A549 (cell line): Measurements from ENCODE around the gene CLIP1. TPM values are rescaled to one million over a fixed set of nuclear protein-coding genes. Genes with fewer than 3 reads are reported as not detected.

Source experiments
- ATAC-seq, 2 experiments: fragments of 200-7000 bp in 1 of 2; fragments of >200 bp in 1 of 2; cut with Nextera tagmentation in 1 of 2; cut with Tn5 transposase in 1 of 2; 3 replicates each; pipeline versions ENCODE4 v1.8.0 to v1.9.1; 2018 to 2020; ENCODE audit warnings: mild to moderate bottlenecking in 1 of 2, moderate library complexity in 1 of 2
- CTCF ChIA-PET: fragments of 300-600 bp; sonication (Branson Sonifier 250); formaldehyde crosslinking; extraction: SDS; loops from one replicate; lab custom pipeline; 2021; ENCODE audit warnings: antibody characterized with exemption, inconsistent platforms; lab: Yijun Ruan, JAX
- POLR2A ChIA-PET: fragments of 350-600 bp; formaldehyde crosslinking; extraction: SDS; loops from one replicate; lab custom pipeline; 2021; ENCODE audit warnings: antibody characterized with exemption, inconsistent platforms; lab: Yijun Ruan, JAX
- DNase-seq, 2 experiments: peaks; one replicate each; pipeline versions ENCODE4 v3.0.0 to v3.0.0-alpha.2; 2011 to 2016; ENCODE audit warnings: low read depth in 1 of 2, low spot score in 1 of 2
- FAIRE-seq: peaks from 2 replicates; lab custom pipeline; 2011; peaks lifted over from hg19 to GRCh38; lab: Jason Lieb, UNC
- H3K27ac ChIP-seq, 2 experiments: fragments of >200 bp; sonication (Bioruptor Twin); formaldehyde crosslinking; 3 replicates each; pipeline ENCODE4 v1.5.1; 2016 to 2017
- H3K4me1 ChIP-seq: fragments of >200 bp; sonication (Bioruptor Twin); formaldehyde crosslinking; 3 replicates; pipeline ENCODE4 v1.6.1; 2016
- H3K4me2 ChIP-seq: fragments of >200 bp; sonication (Bioruptor Twin); formaldehyde crosslinking; 3 replicates; pipeline ENCODE4 v1.6.1; 2016
- H3K4me3 ChIP-seq: fragments of >200 bp; sonication (Bioruptor Twin); formaldehyde crosslinking; 3 replicates; pipeline ENCODE4 v1.5.1; 2016
- H3K9me3 ChIP-seq: fragments of >200 bp; sonication (Bioruptor Twin); formaldehyde crosslinking; 3 replicates; pipeline ENCODE4 v1.6.1; 2016
- BCL3 ChIP-seq: fragments of >200 bp; sonication (Bioruptor Twin); formaldehyde crosslinking; IDR thresholded peaks from 3 replicates; pipeline ENCODE4 v1.6.1; 2016
- BHLHE40 ChIP-seq: IDR thresholded peaks from 2 replicates; pipeline ENCODE4 v1.6.1; 2012; ENCODE audit warnings: low read depth, low read length, inconsistent platforms
- CBX2 ChIP-seq: fragments of 200-600 bp; sonication (generic); IDR thresholded peaks from 2 replicates; pipeline ENCODE4 v1.6.1; 2016; ENCODE audit warnings: low read depth, mild to moderate bottlenecking, borderline replicate concordance
- CBX8 ChIP-seq: fragments of 200-600 bp; sonication (generic); IDR thresholded peaks from 2 replicates; pipeline ENCODE4 v1.6.1; 2016
- CEBPB ChIP-seq, 2 experiments: fragments of >200 bp in 1 of 2; sonication (Bioruptor Twin) in 1 of 2; formaldehyde crosslinking in 1 of 2; IDR thresholded peaks; 2 replicates each; pipeline ENCODE4 v1.6.1; 2012 to 2016
- ELK1 ChIP-seq: fragments of 150-350 bp; IDR thresholded peaks from 2 replicates; pipeline ENCODE4 v1.6.1; 2014; ENCODE audit warnings: low read depth, mild to moderate bottlenecking, low read length
- EP300 ChIP-seq, 2 experiments: fragments of >200 bp; sonication (Bioruptor Twin); formaldehyde crosslinking; IDR thresholded peaks; 2 replicates in 1 of 2; 3 replicates in 1 of 2; pipeline ENCODE4 v1.6.1; 2016 to 2017
- ESRRA ChIP-seq: fragments of 150-350 bp; IDR thresholded peaks from 2 replicates; pipeline ENCODE4 v1.6.1; 2014; ENCODE audit warnings: mild to moderate bottlenecking, low read length, borderline replicate concordance
- FOSB ChIP-seq: fragments of 250-450 bp; sonication (Bioruptor Pico); IDR thresholded peaks from 2 replicates; pipeline ENCODE4 v1.5.0; 2020; ENCODE audit warnings: mild to moderate bottlenecking, moderate library complexity
- HMGXB4 ChIP-seq: fragments of 250-450 bp; sonication (Bioruptor Pico); IDR thresholded peaks from 2 replicates; pipeline ENCODE4 v1.5.0; 2021; ENCODE audit warnings: mild to moderate bottlenecking, moderate library complexity, borderline replicate concordance
- KDM1A ChIP-seq: fragments of 200-600 bp; sonication (generic); IDR thresholded peaks from 2 replicates; pipeline ENCODE4 v1.6.1; 2016; ENCODE audit warnings: low read depth, mild to moderate bottlenecking
- MAFK ChIP-seq: fragments of 450-650 bp; IDR thresholded peaks from 2 replicates; pipeline ENCODE4 v1.6.1; 2014; ENCODE audit not compliant: partially characterized antibody
- NR3C1 ChIP-seq: fragments of >200 bp; sonication (Bioruptor Twin); formaldehyde crosslinking; IDR thresholded peaks from 3 replicates; pipeline ENCODE4 v1.6.1; 2017
- RARB ChIP-seq: fragments of 250-450 bp; sonication (Bioruptor Pico); IDR thresholded peaks from 2 replicates; pipeline ENCODE4 v1.8.0; 2021; ENCODE audit warnings: mild to moderate bottlenecking, moderate library complexity
- REST ChIP-seq: fragments of 200-600 bp; sonication (generic); IDR thresholded peaks from 2 replicates; pipeline ENCODE4 v1.6.1; 2016; ENCODE audit warnings: antibody characterized with exemption, mild to moderate bottlenecking, moderate library complexity
- ZC3H11A ChIP-seq: fragments of 450-650 bp; IDR thresholded peaks from 2 replicates; pipeline ENCODE4 v1.6.1; 2014; ENCODE audit warnings: antibody characterized with exemption, mild to moderate bottlenecking
- ZSCAN20 ChIP-seq: fragments of 250-450 bp; sonication (Bioruptor Pico); IDR thresholded peaks from 2 replicates; pipeline ENCODE4 v1.8.0; 2022; ENCODE audit warnings: mild to moderate bottlenecking, moderate library complexity
- WGBS: methylation state at CpG from one replicate; pipeline ENCODE4 v1.1.6; 2017; ENCODE audit errors: missing lambda C conversion rate; 5-methylcytosine and 5-hydroxymethylcytosine counted together
- polyA plus RNA-seq, 4 experiments: library from polyadenylated mRNA; depleted of rRNA in 3 of 4; stranded (reverse); fragments of >200 nt; fragmentation: RNase III in 1 of 4; extraction: RNeasy Plus Mini Kit Qiagen cat#74134 plus additional on column Dnase treatment in 1 of 4; gene quantifications; 2 replicates in 3 of 4; 3 replicates in 1 of 4; pipeline ENCODE4 v1.2.3, GENCODE V29; 2011 to 2017
- TF ChIP-seq, protein P1 (sequence below): IDR thresholded peaks from 2 replicates; pipeline ENCODE4 v1.6.1; 2012; ENCODE audit warnings: low read depth, borderline replicate concordance

The CLIP1 gene
- polyA plus RNA-seq, 2 of the 4 experiments (the other 2 are of a cell fraction), result 43.0 to 133 TPM

GRCh38 chr12:122389677-122390076, 32.8 kb downstream of the CLIP1 start:
- FAIRE-seq, result no peak

GRCh38 chr12:122387887-122388286, 34.6 kb downstream of the CLIP1 start:
- H3K4me1 ChIP-seq, result no peaks in the 10 kb centered on the region
- no peak overlapping the region for H3K4me3 ChIP-seq
- POLR2A ChIA-PET, result interaction anchor here (0.7 to 0.8 kb wide), 2 partner anchors 14 to 139 kb away, joined by 3 to 6 read pairs; partner anchors contain the start of gene RSRC2
- FAIRE-seq (no peak), ATAC-seq (no peak)
- H3K27ac ChIP-seq, result no peak overlapping the region
- CTCF ChIA-PET, result interaction anchor here (0.9 to 1.7 kb wide), 5 partner anchors 11 to 84 kb away, joined by 3 to 8 read pairs (median 5); no protein-coding TSS in a partner anchor
- TF ChIP-seq, protein P1, sequence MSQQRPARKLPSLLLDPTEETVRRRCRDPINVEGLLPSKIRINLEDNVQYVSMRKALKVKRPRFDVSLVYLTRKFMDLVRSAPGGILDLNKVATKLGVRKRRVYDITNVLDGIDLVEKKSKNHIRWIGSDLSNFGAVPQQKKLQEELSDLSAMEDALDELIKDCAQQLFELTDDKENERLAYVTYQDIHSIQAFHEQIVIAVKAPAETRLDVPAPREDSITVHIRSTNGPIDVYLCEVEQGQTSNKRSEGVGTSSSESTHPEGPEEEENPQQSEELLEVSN, result no peak
- TF ChIP-seq BCL3 (no peak), HMGXB4 (CRISPR knock-in tag) (no peak), MAFK (no peak), EP300 (IDR thresholded peaks at IDR 0.05) (no peak), FOSB (CRISPR knock-in tag) (no peak), ESRRA (no peak), RARB (CRISPR knock-in tag) (no peak)
- TF ChIP-seq, all 56 proteins: peak for 0
- Histone ChIP-seq H3K4me2 (no peak overlapping the region), H3K9me3 (no peaks in the 10 kb centered on the region)
- DNase-seq, result no peak
- 89% methylated on average over 6 of the region's 6 CpGs for WGBS

More at GRCh38 chr12:122389677-122390076, 32.8 kb downstream of the CLIP1 start:
- ATAC-seq (no peak), DNase-seq (no peak)
- H3K27ac ChIP-seq, result no peak overlapping the region
- CTCF ChIA-PET, result interaction anchor here (0.6 to 1.6 kb wide), 5 partner anchors 34 to 82 kb away, joined by 3 to 5 read pairs (median 3); no protein-coding TSS in a partner anchor
- no peak for TF ChIP-seq KDM1A
- no peak for TF ChIP-seq ELK1
- no peak overlapping the region for H3K4me2 ChIP-seq
- POLR2A ChIA-PET, result no interaction called here
- no peak overlapping the region for H3K4me3 ChIP-seq
- H3K9me3 ChIP-seq, result no peaks in the 10 kb centered on the region
- peaks cover 12% of the 10 kb centered on the region for H3K4me1 ChIP-seq
- WGBS, result 90% methylated on average over 7 of the region's 7 CpGs

GRCh38 chr12:122385171-122386016, 37.1 kb downstream of the CLIP1 start:
- WGBS, result 93% methylated on average over 13 of the region's 13 CpGs
- FAIRE-seq (no peak), ATAC-seq (peak in 1 of 2 experiments; percentile 47; a peak in 3 of 6 replicates), DNase-seq (no peak)
- ChIA-PET CTCF (interaction anchor here (1.0 to 1.7 kb wide), 5 partner anchors 10 to 86 kb away, joined by 3 to 7 read pairs (median 4); no protein-coding TSS in a partner anchor), POLR2A (no interaction called here)
- Histone ChIP-seq H3K27ac (no peak overlapping the region), H3K4me1 (no peaks in the 10 kb centered on the region), H3K4me3 (no peak overlapping the region), H3K9me3 (no peaks in the 10 kb centered on the region), H3K4me2 (no peak overlapping the region)
- TF ChIP-seq ZC3H11A (no peak), KDM1A (no peak), NR3C1 (no peak), CBX8 (no peak), CEBPB (IDR thresholded peaks at IDR 0.05) (no peak), REST (no peak), ZSCAN20 (CRISPR knock-in tag) (no peak), BHLHE40 (no peak), BCL3 (no peak), CBX2 (no peak)
